Upper lobe of left lung (tissue), 4 donors: ENCODE measurements around the gene CXCL8.

Experiments used
- CTCF ChIP-seq, 6 experiments: fragments of 450-650 bp in 4 of 6; fragments of 200-600 bp in 2 of 6; sonication (generic) in 2 of 6; IDR thresholded peaks; one replicate each; pipeline ENCODE4 v1.5.1; 2016 to 2019; ENCODE audit warnings: antibody characterized with exemption in 6 of 6
- EP300 ChIP-seq, 4 donors: sonication (generic); formaldehyde crosslinking; IDR thresholded peaks; one replicate each; pipeline ENCODE4 v1.5.1; 2017; ENCODE audit warnings: antibody characterized with exemption in 4 of 4, control low read depth in 2 of 4
- POLR2A ChIP-seq, 4 donors: fragments of 450-650 bp; IDR thresholded peaks; one replicate each; pipeline ENCODE4 v1.5.1; 2016 to 2017; ENCODE audit warnings: antibody characterized with exemption in 4 of 4, mild to moderate bottlenecking in 2 of 4
- POLR2AphosphoS5 ChIP-seq, 2 donors: sonication (generic); formaldehyde crosslinking; IDR thresholded peaks; one replicate each; pipeline ENCODE4 v1.5.1; 2017; ENCODE audit warnings: antibody characterized with exemption in 2 of 2

- TF ChIP-seq CTCF (IDR thresholded peaks at IDR 0.05) (no peak), POLR2A (IDR thresholded peaks at IDR 0.05) (no peak), EP300 (IDR thresholded peaks at IDR 0.05) (no peak), POLR2AphosphoS5 (IDR thresholded peaks at IDR 0.05) (no peak)
Observed at GRCh38 chr4:73762409-73762808, 22.0 kb downstream of the CXCL8 start.
